Thoracic aorta (tissue), 2 donors: Measurements from ENCODE around the gene SFTPD. TPM values are rescaled to one million over a fixed set of nuclear protein-coding genes. Genes with fewer than 3 reads are reported as not detected.

Experiments used
- ATAC-seq: fragments of 150-250 bp; one replicate; pipeline ENCODE4 v1.8.0; 2017; ENCODE audit warnings: low read depth; ENCODE audit not compliant: insufficient number of reproducible peaks, low FRiP score
- DNase-seq: peaks from one replicate; pipeline ENCODE4 v3.0.0-alpha.2; 2020; ENCODE audit warnings: low spot score
- H3K27ac ChIP-seq, 2 donors: fragments of 200-600 bp; sonication (generic); 1 replicate in 1 of 2; 2 replicates in 1 of 2; pipeline ENCODE4 v1.5.1; 2016; ENCODE audit warnings: mild to moderate bottlenecking in 2 of 2, moderate library complexity in 2 of 2
- H3K27me3 ChIP-seq: fragments of 200-600 bp; sonication (generic); replicated peaks from 2 replicates; pipeline ENCODE4 v1.6.0; 2016; ENCODE audit warnings: mild to moderate bottlenecking; ENCODE audit not compliant: insufficient read depth
- H3K36me3 ChIP-seq: fragments of 200-600 bp; sonication (generic); one replicate; pipeline ENCODE4 v1.5.1; 2016
- H3K4me1 ChIP-seq, 2 donors: fragments of 200-600 bp; sonication (generic); 1 replicate in 1 of 2; 2 replicates in 1 of 2; pipeline versions ENCODE4 v1.5.1 to v1.6.0; 2016; ENCODE audit warnings: low read depth in 2 of 2, mild to moderate bottlenecking in 1 of 2; ENCODE audit not compliant: control insufficient read depth in 1 of 2
- H3K4me3 ChIP-seq: fragments of 200-600 bp; sonication (generic); 2 replicates; pipeline ENCODE4 v1.5.1; 2016; ENCODE audit warnings: mild to moderate bottlenecking
- H3K9me3 ChIP-seq: fragments of 200-600 bp; sonication (generic); 2 replicates; pipeline ENCODE4 v1.5.1; 2016
- CTCF ChIP-seq: fragments of 200-600 bp; sonication (generic); IDR thresholded peaks from one replicate; pipeline ENCODE4 v1.5.1; 2019; ENCODE audit warnings: antibody characterized with exemption
- total RNA-seq, 2 donors: library from RNA; depleted of rRNA; stranded (reverse); fragments of >200 nt; gene quantifications; one replicate each; pipeline versions ENCODE4 v1.1.0 to v1.2.3, GENCODE V29; 2016

Gene SFTPD
- total RNA-seq, 2 donors from 2014 or later, result 2.6 TPM; not detected in 1

GRCh38 chr10:79942261-79943185 is 6.4 kb downstream of the SFTPD start:
- H3K27me3 ChIP-seq, result no peaks in the 10 kb centered on the region
- ATAC-seq (no peak), DNase-seq (no peak)
- H3K9me3 ChIP-seq, result no peaks in the 10 kb centered on the region
- TF ChIP-seq CTCF, result no peak
- H3K27ac ChIP-seq, result no peak overlapping the region
- no peak overlapping the region for H3K4me3 ChIP-seq
- peaks cover 2% of the 10 kb centered on the region for H3K36me3 ChIP-seq
- H3K4me1 ChIP-seq, result no peaks in the 10 kb centered on the region

DNA sequence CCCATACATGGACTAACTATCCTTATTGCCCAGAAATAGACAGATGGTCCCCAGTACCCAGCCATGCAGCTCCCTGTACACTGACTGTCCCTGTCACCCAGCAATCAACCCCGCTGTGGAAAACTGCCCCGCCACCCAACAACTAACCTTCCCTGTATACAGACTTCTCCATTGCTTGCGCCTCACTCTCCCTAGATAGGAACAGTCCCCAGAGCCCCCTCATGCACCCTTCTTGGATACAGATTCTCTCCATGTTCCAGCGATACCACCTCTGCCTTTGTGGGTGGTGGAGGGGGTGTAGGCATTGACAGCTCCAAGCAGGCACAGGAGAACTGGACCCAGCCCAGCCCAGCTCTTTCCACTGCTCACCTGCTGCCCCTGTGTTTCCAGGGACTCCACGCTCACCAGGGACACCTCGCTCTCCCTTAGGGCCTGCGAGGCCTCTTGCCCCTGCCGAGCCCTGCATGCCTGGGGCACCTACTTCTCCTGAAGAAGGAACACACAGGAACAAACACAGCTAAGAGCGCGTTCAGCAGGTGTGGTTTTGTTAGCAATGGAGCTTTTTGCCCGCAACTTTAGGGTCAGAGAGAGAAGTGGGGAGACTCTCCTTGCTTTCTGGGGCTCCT is 7.2 kb downstream of the SFTPD start:
- Histone ChIP-seq H3K27me3 (no peaks in the 10 kb centered on the region), H3K4me1 (no peaks in the 10 kb centered on the region), H3K9me3 (no peaks in the 10 kb centered on the region), H3K4me3 (no peak overlapping the region), H3K27ac (no peak overlapping the region), H3K36me3 (peaks cover 2% of the 10 kb centered on the region)
- no peak for DNase-seq
- TF ChIP-seq CTCF, result no peak
- ATAC-seq, result no peak

DNA sequence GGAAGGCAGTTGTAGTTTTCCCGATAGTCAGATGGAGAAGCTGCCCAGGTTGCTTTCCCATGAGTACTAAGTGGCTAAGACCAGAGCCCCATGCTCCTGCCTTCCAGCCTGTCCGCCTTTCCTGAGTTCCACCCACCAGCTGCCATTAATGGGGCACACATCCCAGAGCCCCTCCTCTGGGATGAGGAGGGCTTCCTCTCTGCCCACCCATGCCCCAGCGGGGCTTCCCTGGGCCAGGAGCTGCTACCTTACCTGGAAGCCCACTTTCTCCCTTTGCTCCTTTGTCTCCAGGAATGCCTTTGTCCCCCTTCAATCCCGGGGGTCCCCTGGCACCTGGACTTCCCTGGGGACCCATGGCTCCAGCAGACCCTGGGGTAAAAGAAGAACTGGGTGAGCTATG is 7.8 kb downstream of the SFTPD start:
- no peak for TF ChIP-seq CTCF
- DNase-seq, result no peak
- ATAC-seq, result no peak
- Histone ChIP-seq H3K36me3 (peaks cover 2% of the 10 kb centered on the region), H3K4me3 (no peak overlapping the region), H3K9me3 (no peaks in the 10 kb centered on the region), H3K27ac (no peak overlapping the region), H3K27me3 (no peaks in the 10 kb centered on the region), H3K4me1 (no peaks in the 10 kb centered on the region)

DNA sequence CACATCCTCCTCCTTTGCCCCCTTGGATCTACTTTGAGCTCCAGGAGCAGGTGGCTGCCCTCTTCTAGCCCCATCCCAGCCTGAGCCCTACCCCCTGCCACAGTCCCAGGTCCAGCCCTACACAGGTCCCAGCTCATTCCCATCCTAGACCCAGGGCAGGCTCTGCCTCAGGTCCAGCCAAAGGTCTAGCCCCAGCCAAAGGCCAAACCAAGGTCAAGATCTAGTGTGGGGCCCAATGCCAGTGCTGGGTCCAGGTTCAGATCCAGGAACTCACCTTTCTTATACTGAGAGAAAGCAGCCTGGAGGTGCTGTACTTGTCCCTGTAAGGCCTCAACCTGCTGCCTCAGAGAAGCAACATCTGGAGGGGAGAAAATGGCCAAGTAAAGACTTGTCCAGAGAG is 8.5 kb downstream of the SFTPD start:
- Histone ChIP-seq H3K27me3 (no peaks in the 10 kb centered on the region), H3K36me3 (peaks cover 2% of the 10 kb centered on the region), H3K4me1 (no peaks in the 10 kb centered on the region), H3K4me3 (no peak overlapping the region), H3K27ac (no peak overlapping the region), H3K9me3 (no peaks in the 10 kb centered on the region)
- ATAC-seq (no peak), DNase-seq (no peak)
- TF ChIP-seq CTCF, result no peak

GRCh38 chr10:79939969-79940368 is 8.9 kb downstream of the SFTPD start:
- ATAC-seq, result no peak
- H3K4me3 ChIP-seq, result no peak overlapping the region
- H3K27me3 ChIP-seq, result no peaks in the 10 kb centered on the region
- no peak for TF ChIP-seq CTCF
- peaks cover 2% of the 10 kb centered on the region for H3K36me3 ChIP-seq
- no peak overlapping the region for H3K27ac ChIP-seq
- no peaks in the 10 kb centered on the region for H3K4me1 ChIP-seq
- DNase-seq, result no peak
- no peaks in the 10 kb centered on the region for H3K9me3 ChIP-seq
